Measurements from ENCODE around the gene PCGF3.

- TF ChIP-seq CTCF (IDR thresholded peaks at IDR 0.05; ENCODE audit: insufficient read depth, low read length, poor library complexity, severe bottlenecking) (no peak), EZH2phosphoT487 (conservative IDR thresholded peaks at IDR 0.05; ENCODE audit: low read length) (no peak)
Measured at GRCh38 chr4:671769-672168, 33.9 kb upstream of the PCGF3 start.
